Choroid plexus epithelial cell (primary cell): ENCODE results near the gene USP21.

ENCODE experiments used
- DNase-seq: peaks from one replicate; pipeline ENCODE4 v3.0.0-alpha.2; 2010; ENCODE audit warnings: low read depth
- H3K4me3 ChIP-seq: 2 replicates; pipeline ENCODE4 v1.5.1; 2011; ENCODE audit warnings: low read depth, mild to moderate bottlenecking, control low read depth, low read length, moderate library complexity
- CTCF ChIP-seq: conservative IDR thresholded peaks from 2 replicates; pipeline ENCODE4 v1.5.1; 2011; ENCODE audit warnings: low read depth, mild to moderate bottlenecking, control low read depth, inconsistent platforms, low read length, moderate library complexity

Gene USP21

GRCh38 chr1:161117759-161118581 lies 41.3 kb upstream of the USP21 start, which contains the start of the genes NIT1 and PFDN2:
Gene NIT1, plus strand, starts transcription at chr1:161118105. Its CDS starts 72 bp downstream, at chr1:161118177.
Gene PFDN2, minus strand, starts transcription at chr1:161118037. Its CDS starts 11 bp downstream, at chr1:161118026.
- peak; percentile 92 for DNase-seq
- peak; percentile 5 for TF ChIP-seq CTCF
- peak within 1 kb of the TSS; percentile 99 for H3K4me3 ChIP-seq

GRCh38 chr1:161119092-161119903 lies 40.0 kb upstream of the USP21 start:
- DNase-seq = peak; percentile 93
- peak; percentile 59 for TF ChIP-seq CTCF
- peak overlapping the region; percentile 99 for H3K4me3 ChIP-seq

- DNase-seq = no peak
- H3K4me3 ChIP-seq = no peak overlapping the region
- no peak for TF ChIP-seq CTCF
These were observed 38.2 kb upstream of the USP21 start for GRCh38 chr1:161121042-161121650.

- no peak for DNase-seq
- H3K4me3 ChIP-seq = no peak overlapping the region
- no peak for TF ChIP-seq CTCF
These were observed 37.5 kb upstream of the USP21 start for GRCh38 chr1:161121834-161122233.

- no peak for DNase-seq
These were observed 36.3 kb upstream of the USP21 start for GRCh38 chr1:161122967-161123366.

GRCh38 chr1:161127649-161128048 lies 31.7 kb upstream of the USP21 start:
- no peak for DNase-seq
- no peak for TF ChIP-seq CTCF

More at GRCh38 chr1:161122967-161123366, 36.3 kb upstream of the USP21 start:
- no peak overlapping the region for H3K4me3 ChIP-seq
- no peak for TF ChIP-seq CTCF

More at GRCh38 chr1:161127649-161128048, 31.7 kb upstream of the USP21 start:
- no peak overlapping the region for H3K4me3 ChIP-seq
